Peyer's patch (tissue), 4 donors: Measurements from ENCODE around the gene PCMT1. TPM values are rescaled to one million over a fixed set of nuclear protein-coding genes. Genes with fewer than 3 reads are reported as not detected.
"Not testable (repeated sequence)": the region's sequence is repeated elsewhere in the genome, so short reads cannot be mapped to it uniquely, and the experiment has no call there.

ENCODE experiments used
- DNase-seq, 3 donors: peaks; one replicate each; pipeline ENCODE4 v3.0.0-alpha.2; 2017 to 2019
- H3K27ac ChIP-seq, 4 donors: fragments of 200-600 bp; sonication (generic); one replicate each; pipeline ENCODE4 v1.5.1; 2016 to 2019
- H3K27me3 ChIP-seq, 2 donors: fragments of 200-600 bp; sonication (generic); one replicate each; pipeline ENCODE4 v1.5.1; 2019
- H3K36me3 ChIP-seq, 3 donors: fragments of 200-600 bp; sonication (generic); one replicate each; pipeline ENCODE4 v1.5.1; 2016 to 2019
- H3K4me1 ChIP-seq, 4 donors: fragments of 200-600 bp; sonication (generic); one replicate each; pipeline ENCODE4 v1.5.1; 2016 to 2019
- H3K4me3 ChIP-seq, 4 donors: fragments of 200-600 bp; sonication (generic); 1 replicate in 3 of 4; 2 replicates in 1 of 4; pipeline ENCODE4 v1.5.1; 2016 to 2019; ENCODE audit warnings: mild to moderate bottlenecking in 1 of 4
- H3K9me3 ChIP-seq, 4 donors: fragments of 200-600 bp; sonication (generic); one replicate each; pipeline ENCODE4 v1.5.1; 2016 to 2019; ENCODE audit warnings: mild to moderate bottlenecking in 1 of 4
- POLR2A ChIP-seq, 2 donors: fragments of 450-650 bp; IDR thresholded peaks; one replicate each; pipeline ENCODE4 v1.5.1; 2017; ENCODE audit warnings: antibody characterized with exemption in 2 of 2, mild to moderate bottlenecking in 2 of 2, moderate library complexity in 2 of 2
- total RNA-seq, 4 donors: library from RNA; depleted of rRNA; stranded (reverse); fragments of >200 nt; gene quantifications; one replicate each; pipeline ENCODE4 v1.1.0, GENCODE V29; 2016
- TF ChIP-seq, protein P1 (sequence below), 6 experiments: fragments of 450-650 bp in 4 of 6; fragments of 200-600 bp in 2 of 6; sonication (generic) in 1 of 6; IDR thresholded peaks; one replicate each; pipeline ENCODE4 v1.5.1; 2017 to 2019; ENCODE audit warnings: antibody characterized with exemption in 6 of 6, mild to moderate bottlenecking in 3 of 6, moderate library complexity in 1 of 6

Gene PCMT1
- total RNA-seq, 4 donors from 2014 or later, result 39.4 to 52.0 (median 44.9) TPM

DNA sequence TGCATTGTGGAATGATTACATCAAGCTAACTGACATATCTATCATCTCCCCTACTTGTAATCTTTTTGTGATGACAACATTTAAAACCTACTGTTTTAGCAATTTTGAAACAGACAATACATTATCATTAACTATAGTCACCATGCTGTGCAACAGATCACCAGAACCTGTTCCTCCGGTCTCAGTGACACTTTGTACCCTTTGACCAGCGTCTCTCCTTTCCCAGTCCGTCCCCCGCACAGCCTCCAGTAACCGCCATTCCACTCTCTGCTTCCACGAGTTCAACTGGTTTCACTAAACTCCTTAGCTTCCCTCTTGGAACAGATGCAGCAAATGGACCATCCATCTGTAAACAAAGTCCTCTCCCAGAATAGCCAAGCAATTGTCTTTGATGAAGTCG is 92.8 kb downstream of the PCMT1 start:
- Histone ChIP-seq H3K9me3 (no peaks in the 10 kb centered on the region), H3K27me3 (no peaks in the 10 kb centered on the region), H3K27ac (no peak overlapping the region), H3K36me3 (no peaks in the 10 kb centered on the region), H3K4me3 (no peak overlapping the region), H3K4me1 (peaks cover 0 to 26% (median 2%) of the 10 kb centered on the region in 4 donors)
- TF ChIP-seq POLR2A (IDR thresholded peaks at IDR 0.05), result no peak
- TF ChIP-seq, protein P1, sequence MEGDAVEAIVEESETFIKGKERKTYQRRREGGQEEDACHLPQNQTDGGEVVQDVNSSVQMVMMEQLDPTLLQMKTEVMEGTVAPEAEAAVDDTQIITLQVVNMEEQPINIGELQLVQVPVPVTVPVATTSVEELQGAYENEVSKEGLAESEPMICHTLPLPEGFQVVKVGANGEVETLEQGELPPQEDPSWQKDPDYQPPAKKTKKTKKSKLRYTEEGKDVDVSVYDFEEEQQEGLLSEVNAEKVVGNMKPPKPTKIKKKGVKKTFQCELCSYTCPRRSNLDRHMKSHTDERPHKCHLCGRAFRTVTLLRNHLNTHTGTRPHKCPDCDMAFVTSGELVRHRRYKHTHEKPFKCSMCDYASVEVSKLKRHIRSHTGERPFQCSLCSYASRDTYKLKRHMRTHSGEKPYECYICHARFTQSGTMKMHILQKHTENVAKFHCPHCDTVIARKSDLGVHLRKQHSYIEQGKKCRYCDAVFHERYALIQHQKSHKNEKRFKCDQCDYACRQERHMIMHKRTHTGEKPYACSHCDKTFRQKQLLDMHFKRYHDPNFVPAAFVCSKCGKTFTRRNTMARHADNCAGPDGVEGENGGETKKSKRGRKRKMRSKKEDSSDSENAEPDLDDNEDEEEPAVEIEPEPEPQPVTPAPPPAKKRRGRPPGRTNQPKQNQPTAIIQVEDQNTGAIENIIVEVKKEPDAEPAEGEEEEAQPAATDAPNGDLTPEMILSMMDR (IDR thresholded peaks at IDR 0.05), result no peak
- no peak for DNase-seq

- DNase-seq, result no peak
- Histone ChIP-seq H3K27me3 (no peaks in the 10 kb centered on the region), H3K4me3 (no peak overlapping the region), H3K9me3 (no peaks in the 10 kb centered on the region), H3K36me3 (no peaks in the 10 kb centered on the region), H3K4me1 (peaks cover 0 to 26% (median 2%) of the 10 kb centered on the region in 4 donors), H3K27ac (no peak overlapping the region)
- no peak for TF ChIP-seq POLR2A (IDR thresholded peaks at IDR 0.05)
- TF ChIP-seq, protein P1 (IDR thresholded peaks at IDR 0.05), result no peak
These were observed 93.6 kb downstream of the PCMT1 start for GRCh38 chr6:149843051-149843633.

GRCh38 chr6:149844036-149844435 is 94.5 kb downstream of the PCMT1 start:
- not testable (repeated sequence) for H3K27me3 ChIP-seq, H3K36me3 ChIP-seq, DNase-seq, H3K9me3 ChIP-seq, H3K27ac ChIP-seq, H3K4me3 ChIP-seq
- peaks cover 0 to 26% (median 2%) of the 10 kb centered on the region in 4 donors for H3K4me1 ChIP-seq

DNA sequence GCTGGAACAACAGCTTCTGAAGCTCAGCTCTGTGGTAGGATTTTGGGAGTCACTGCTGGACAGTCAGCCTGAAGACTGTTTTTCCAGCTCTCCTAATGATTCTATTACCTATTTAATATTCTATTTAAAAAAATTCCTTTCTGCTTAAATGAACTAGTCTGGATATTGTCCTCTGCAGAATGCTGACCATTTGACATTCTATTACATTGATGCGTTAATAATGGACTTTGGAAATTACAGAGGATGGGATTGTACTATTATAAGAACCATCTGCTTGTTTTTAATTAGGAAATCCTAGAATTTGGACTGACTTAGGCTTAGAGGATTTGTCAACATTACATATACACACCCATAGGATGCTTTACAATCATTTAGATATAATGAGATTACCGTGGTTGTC is 94.9 kb downstream of the PCMT1 start:
- TF ChIP-seq, protein P1 (IDR thresholded peaks at IDR 0.05), result no peak
- no peak for TF ChIP-seq POLR2A (IDR thresholded peaks at IDR 0.05)
- no peak overlapping the region for H3K4me3 ChIP-seq
- H3K27me3 ChIP-seq, result no peaks in the 10 kb centered on the region
- DNase-seq, result no peak
- H3K4me1 ChIP-seq, result peaks cover 0 to 26% (median 2%) of the 10 kb centered on the region in 4 donors
- H3K27ac ChIP-seq, result no peak overlapping the region
- no peaks in the 10 kb centered on the region for H3K9me3 ChIP-seq
- no peaks in the 10 kb centered on the region for H3K36me3 ChIP-seq

- TF ChIP-seq POLR2A (IDR thresholded peaks at IDR 0.05), result no peak
- TF ChIP-seq, protein P1 (IDR thresholded peaks at IDR 0.05), result no peak
- Histone ChIP-seq H3K36me3 (no peaks in the 10 kb centered on the region), H3K9me3 (no peaks in the 10 kb centered on the region), H3K4me3 (no peak overlapping the region), H3K27me3 (no peaks in the 10 kb centered on the region), H3K4me1 (peaks cover 0 to 24% (median 2%) of the 10 kb centered on the region in 4 donors), H3K27ac (no peak overlapping the region)
- DNase-seq, result no peak
These were observed 96.0 kb downstream of the PCMT1 start for GRCh38 chr6:149845549-149845948.

DNA sequence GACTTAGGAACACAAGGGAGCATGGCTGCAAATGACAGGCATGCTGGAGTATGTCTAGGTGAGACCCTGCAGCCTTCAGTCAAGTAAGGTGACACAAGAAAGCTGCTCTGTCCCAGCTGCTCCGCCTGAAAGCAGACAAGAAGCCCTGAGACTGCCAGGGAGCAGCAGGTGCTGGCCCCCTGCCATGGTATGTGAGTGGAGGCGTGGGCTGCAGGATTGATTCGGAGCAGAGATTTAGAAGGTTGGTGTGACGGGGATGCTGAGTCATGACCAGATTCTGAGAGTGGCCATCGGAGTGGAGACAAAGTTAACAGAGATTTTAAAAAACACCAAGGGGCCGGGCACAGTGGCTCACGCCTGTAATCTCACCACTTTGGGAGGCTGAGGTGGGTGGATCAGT is 96.8 kb downstream of the PCMT1 start:
- Histone ChIP-seq H3K4me3 (no peak overlapping the region), H3K4me1 (peaks cover 0 to 17% (median 2%) of the 10 kb centered on the region in 4 donors), H3K9me3 (no peaks in the 10 kb centered on the region), H3K27me3 (no peaks in the 10 kb centered on the region), H3K36me3 (no peaks in the 10 kb centered on the region), H3K27ac (no peak overlapping the region)
- TF ChIP-seq, protein P1 (IDR thresholded peaks at IDR 0.05), result no peak
- no peak for TF ChIP-seq POLR2A (IDR thresholded peaks at IDR 0.05)
- no peak for DNase-seq
